ENCODE data around the gene BICD2.

- TF ChIP-seq CTCF (IDR thresholded peaks at IDR 0.05) = no peak
- TF ChIP-seq POLR2A (IDR thresholded peaks at IDR 0.05) = no peak
Measured at GRCh38 chr9:92679413-92680165, 85.0 kb downstream of the BICD2 start.

Data from adrenal gland (tissue), 5 donors.